Astrocyte (in vitro differentiated cells and primary cell): ENCODE measurements around the gene TGFB1. TPM values are rescaled to one million over a fixed set of nuclear protein-coding genes. Genes with fewer than 3 reads are reported as not detected.
"Not testable (repeated sequence)": the region's sequence is repeated elsewhere in the genome, so short reads cannot be mapped to it uniquely, and the experiment has no call there.

Experiments
- DNase-seq: peaks from one replicate; pipeline ENCODE4 v3.0.0-alpha.2; 2010; ENCODE audit warnings: low read depth
- FAIRE-seq: peaks from 2 replicates; lab custom pipeline; 2011; peaks lifted over from hg19 to GRCh38; lab: Jason Lieb, UNC
- H2AFZ ChIP-seq: 2 replicates; pipeline ENCODE4 v1.6.0; 2012; ENCODE audit warnings: low read depth, low read length, inconsistent platforms
- H3K27ac ChIP-seq: 2 replicates; pipeline ENCODE4 v1.5.1; 2011; ENCODE audit warnings: low read depth, low read length, inconsistent platforms
- H3K27me3 ChIP-seq: 2 replicates; pipeline ENCODE4 v1.6.0; 2011; ENCODE audit warnings: low read length, inconsistent platforms; ENCODE audit not compliant: insufficient read depth
- H3K36me3 ChIP-seq: 2 replicates; pipeline ENCODE4 v1.5.1; 2011; ENCODE audit warnings: low read length, inconsistent platforms; ENCODE audit not compliant: insufficient read depth
- H3K4me1 ChIP-seq: 2 replicates; pipeline ENCODE4 v1.5.1; 2011; ENCODE audit warnings: low read length, inconsistent platforms; ENCODE audit not compliant: insufficient read depth
- H3K4me2 ChIP-seq: 2 replicates; pipeline ENCODE4 v1.6.0; 2012; ENCODE audit warnings: low read length, inconsistent platforms
- H3K4me3 ChIP-seq: 2 replicates; pipeline ENCODE4 v1.5.1; 2011; ENCODE audit warnings: low read depth, mild to moderate bottlenecking, low read length, inconsistent platforms; ENCODE audit not compliant: insufficient read depth
- H3K79me2 ChIP-seq: 2 replicates; pipeline ENCODE4 v1.6.0; 2012; ENCODE audit warnings: mild to moderate bottlenecking, low read length, inconsistent platforms; ENCODE audit not compliant: insufficient read depth
- H3K9ac ChIP-seq: 2 replicates; pipeline ENCODE4 v1.6.0; 2012; ENCODE audit warnings: mild to moderate bottlenecking, low read length, inconsistent platforms
- H3K9me3 ChIP-seq: 2 replicates; pipeline ENCODE4 v1.5.1; 2012; ENCODE audit warnings: low read depth, mild to moderate bottlenecking, low read length, inconsistent platforms; ENCODE audit not compliant: insufficient read depth
- H4K20me1 ChIP-seq: 2 replicates; pipeline ENCODE4 v1.6.0; 2012; ENCODE audit warnings: low read length, inconsistent platforms; ENCODE audit not compliant: insufficient read depth
- H3K27ac Mint-ChIP-seq: one replicate; pipeline ENCODE4 v1.8.0; 2021; ENCODE audit warnings: mild to moderate bottlenecking, mixed read lengths; ENCODE audit not compliant: unreplicated experiment
- H3K27me3 Mint-ChIP-seq: one replicate; pipeline ENCODE4 v1.8.0; 2021; ENCODE audit warnings: low read depth, mixed read lengths; ENCODE audit not compliant: unreplicated experiment
- H3K36me3 Mint-ChIP-seq: one replicate; pipeline ENCODE4 v1.8.0; 2021; ENCODE audit warnings: low read depth, mixed read lengths; ENCODE audit not compliant: unreplicated experiment
- H3K4me1 Mint-ChIP-seq: one replicate; pipeline ENCODE4 v1.8.0; 2021; ENCODE audit warnings: low read depth, mixed read lengths; ENCODE audit not compliant: unreplicated experiment
- H3K4me3 Mint-ChIP-seq: one replicate; pipeline ENCODE4 v1.8.0; 2021; ENCODE audit warnings: mild to moderate bottlenecking, moderate library complexity, mixed read lengths; ENCODE audit not compliant: unreplicated experiment
- H3K9me3 Mint-ChIP-seq: one replicate; pipeline ENCODE4 v1.8.0; 2021; ENCODE audit warnings: mild to moderate bottlenecking, mixed read lengths; ENCODE audit not compliant: unreplicated experiment
- CTCF ChIP-seq: IDR thresholded peaks from 2 replicates; pipeline ENCODE4 v1.5.1; 2011; ENCODE audit warnings: low read depth, mild to moderate bottlenecking, inconsistent platforms, low read length, moderate library complexity; ENCODE audit not compliant: insufficient read depth
- EZH2 ChIP-seq: IDR thresholded peaks from 2 replicates; pipeline ENCODE4 v1.6.1; 2012; ENCODE audit warnings: mild to moderate bottlenecking, low read length, inconsistent platforms; ENCODE audit not compliant: insufficient read depth
- total RNA-seq: library from RNA; stranded (reverse); gene quantifications from 2 replicates; pipeline ENCODE4 v1.2.1, GENCODE V29; 2021

TGFB1 gene
- total RNA-seq, 1 donor from 2014 or later = 155 TPM

GRCh38 chr19:41294393-41294792 is 59.3 kb downstream of the TGFB1 start:
- H4K20me1 ChIP-seq = peaks cover 86% of the 10 kb centered on the region
- Mint-ChIP-seq H3K9me3 (no peaks in the 10 kb centered on the region), H3K27ac (no peak overlapping the region), H3K4me1 (peaks cover 22% of the 10 kb centered on the region), H3K4me3 (no peak overlapping the region), H3K36me3 (peaks cover 32% of the 10 kb centered on the region), H3K27me3 (no peaks in the 10 kb centered on the region)
- peaks cover 26% of the 10 kb centered on the region for H3K4me1 ChIP-seq
- H3K27me3 ChIP-seq = no peaks in the 10 kb centered on the region
- peaks cover 81% of the 10 kb centered on the region for H3K36me3 ChIP-seq
- no peak for DNase-seq
- H3K27ac ChIP-seq = no peak overlapping the region
- TF ChIP-seq CTCF (no peak), EZH2 (no peak)
- H3K79me2 ChIP-seq = peaks cover 39% of the 10 kb centered on the region
- no peak overlapping the region for H2AFZ ChIP-seq
- H3K9ac ChIP-seq = no peak overlapping the region
- no peaks in the 10 kb centered on the region for H3K9me3 ChIP-seq
- H3K4me3 ChIP-seq = no peak overlapping the region
- H3K4me2 ChIP-seq = no peak overlapping the region
- no peak for FAIRE-seq

- not testable (repeated sequence) for H3K9ac ChIP-seq, DNase-seq, H3K4me3 ChIP-seq, H3K27ac ChIP-seq, FAIRE-seq, H3K4me3 Mint-ChIP-seq, H3K27ac Mint-ChIP-seq, H3K4me2 ChIP-seq, H2AFZ ChIP-seq, H3K9me3 Mint-ChIP-seq, H3K4me1 ChIP-seq, H3K27me3 ChIP-seq, H3K9me3 ChIP-seq, H3K27me3 Mint-ChIP-seq, H3K4me1 Mint-ChIP-seq
- Histone ChIP-seq H3K36me3 (peaks cover 74% of the 10 kb centered on the region), H4K20me1 (peaks cover 58% of the 10 kb centered on the region), H3K79me2 (peaks cover 36% of the 10 kb centered on the region)
- H3K36me3 Mint-ChIP-seq = peaks cover 21% of the 10 kb centered on the region
Observed at GRCh38 chr19:41289814-41290213, 63.9 kb downstream of the TGFB1 start.

- no peak for FAIRE-seq
- H3K36me3 ChIP-seq = peaks cover 73% of the 10 kb centered on the region
- H3K4me1 ChIP-seq = no peaks in the 10 kb centered on the region
- H3K9me3 ChIP-seq = no peaks in the 10 kb centered on the region
- H3K79me2 ChIP-seq = peaks cover 34% of the 10 kb centered on the region
- H3K9ac ChIP-seq = no peak overlapping the region
- H3K27me3 ChIP-seq = no peaks in the 10 kb centered on the region
- H3K4me3 ChIP-seq = no peak overlapping the region
- H3K27me3 Mint-ChIP-seq = no peaks in the 10 kb centered on the region
- H2AFZ ChIP-seq = no peak overlapping the region
- H3K4me3 Mint-ChIP-seq = no peak overlapping the region
- no peaks in the 10 kb centered on the region for H3K9me3 Mint-ChIP-seq
- H3K36me3 Mint-ChIP-seq = peaks cover 16% of the 10 kb centered on the region
- TF ChIP-seq CTCF (no peak), EZH2 (no peak)
- peaks cover 3% of the 10 kb centered on the region for H3K4me1 Mint-ChIP-seq
- H3K27ac ChIP-seq = no peak overlapping the region
- DNase-seq = no peak
- peak overlapping the region; percentile 62 for H3K27ac Mint-ChIP-seq
- H4K20me1 ChIP-seq = peaks cover 53% of the 10 kb centered on the region
- no peak overlapping the region for H3K4me2 ChIP-seq
Observed at GRCh38 chr19:41288673-41289530, 64.8 kb downstream of the TGFB1 start.

Other genes starting within 250 kb of the TGFB1 start
- not detected in 2 replicates for gene CYP2F1, start 239.5 kb downstream of the TGFB1 start, total RNA-seq
- 6.2 and 11.1 TPM in 2 replicates for gene CYP2S1, start 160.7 kb downstream of the TGFB1 start, total RNA-seq
- 134 and 156 TPM in 2 replicates for gene AXL, start 134.7 kb downstream of the TGFB1 start, total RNA-seq
- gene HNRNPUL1, start 89.5 kb downstream of the TGFB1 start, total RNA-seq = 164 and 174 TPM in 2 replicates
- 15.2 and 18.1 TPM in 2 replicates for gene CCDC97, start 43.8 kb downstream of the TGFB1 start, total RNA-seq
- gene B9D2, start 10.2 kb upstream of the TGFB1 start, total RNA-seq = 5.5 and 5.9 TPM in 2 replicates
- 7.4 and 8.9 TPM in 2 replicates for gene TMEM91, start 22.6 kb upstream of the TGFB1 start, total RNA-seq
- 18.3 and 19.8 TPM in 2 replicates for gene EXOSC5, start 43.4 kb upstream of the TGFB1 start, total RNA-seq
- gene BCKDHA, start 43.9 kb upstream of the TGFB1 start, total RNA-seq = 9.2 and 9.8 TPM in 2 replicates
- 2.5 and 3.0 TPM in 2 replicates for gene B3GNT8, start 73.5 kb upstream of the TGFB1 start, total RNA-seq
- gene DMAC2, start 86.0 kb upstream of the TGFB1 start, total RNA-seq = 57.5 and 60.3 TPM in 2 replicates
- not detected in 2 replicates for gene ERICH4, start 89.2 kb upstream of the TGFB1 start, total RNA-seq
- gene CEACAM21, start 222.2 kb upstream of the TGFB1 start, total RNA-seq = 2.1 and 2.4 TPM in 2 replicates